ENCODE data around the gene C6orf163.

Gene C6orf163

DNA sequence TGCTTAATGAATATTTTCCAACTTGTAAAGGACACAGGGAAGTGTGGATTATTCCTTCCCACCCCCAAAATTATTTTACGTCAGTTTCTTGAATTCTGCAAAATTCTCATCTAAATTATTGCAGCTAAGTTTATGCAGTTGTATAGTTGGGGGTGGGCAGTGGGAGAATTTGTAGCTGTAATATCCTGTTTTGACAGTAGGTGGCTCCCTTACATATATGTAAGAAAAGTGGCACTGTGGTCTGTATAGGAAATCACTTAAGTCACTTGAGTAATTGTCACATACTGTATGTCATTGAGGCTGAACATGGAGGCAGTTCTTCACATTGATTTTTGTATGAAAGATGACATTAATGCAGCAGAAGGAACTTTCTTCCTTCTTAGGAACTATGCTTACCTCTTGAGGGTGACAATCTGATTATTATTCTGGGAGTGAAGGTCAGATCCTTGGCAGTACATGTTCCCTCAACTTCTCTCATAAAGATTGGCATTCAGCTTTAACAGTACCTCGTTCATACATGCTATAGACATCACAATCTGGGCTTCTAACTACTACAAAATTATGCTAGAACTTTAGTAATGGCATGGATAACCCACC is 48.5 kb downstream of the C6orf163 start:
- H3K4me1 ChIP-seq (ENCODE audit: control extremely low read depth in 1 of 4, control insufficient read depth in 4 of 4, insufficient read depth in 4 of 4, low read length in 3 of 4) = no peaks in the 10 kb centered on the region
- ChIA-PET POLR2A (no interaction called here), CTCF (interaction anchor here (0.5 to 2.0 kb wide), 15 partner anchors 9 to 1483 kb away, joined by 3 to 8 read pairs (median 3); partner anchors contain the start of gene CFAP206)
- WGBS (ENCODE audit: insufficient coverage) = 0% methylated on average over 1 of the region's 2 CpGs
- H3K27ac ChIP-seq (ENCODE audit: insufficient read depth in 1 of 2, low read depth in 1 of 2, low read length in 2 of 2, poor library complexity in 1 of 2, severe bottlenecking in 2 of 2) = no peak overlapping the region
- no peak overlapping the region for H3K4me3 ChIP-seq (ENCODE audit: control insufficient read depth in 1 of 7, extremely low read depth in 1 of 7, insufficient read depth in 4 of 7, low read depth in 2 of 7, low read length in 6 of 7)
- no peaks in the 10 kb centered on the region for H3K9me3 ChIP-seq (ENCODE audit: control extremely low read depth in 1 of 5, control insufficient read depth in 4 of 5, insufficient read depth in 2 of 5, low read depth in 1 of 5, low read length in 4 of 5)
- DNase-seq = peak; percentile 74 to 87 (median 86)
- H3K36me3 ChIP-seq (ENCODE audit: control insufficient read depth in 4 of 4, insufficient read depth in 4 of 4, low read length in 3 of 4) = no peaks in the 10 kb centered on the region
- H3K27me3 ChIP-seq (replicated peaks in 2 of 5; ENCODE audit: control insufficient read depth in 4 of 5, insufficient read depth in 5 of 5, low read length in 4 of 5) = no peaks in the 10 kb centered on the region

GRCh38 chr6:87395431-87395830 is 50.8 kb downstream of the C6orf163 start:
- H3K4me3 ChIP-seq (ENCODE audit: control insufficient read depth in 1 of 7, extremely low read depth in 1 of 7, insufficient read depth in 4 of 7, low read depth in 2 of 7, low read length in 6 of 7) = no peak overlapping the region
- DNase-seq = no peak
- no CpG with 5 or more reads among the region's 2 CpGs for WGBS (ENCODE audit: insufficient coverage)
- H3K27me3 ChIP-seq (replicated peaks in 2 of 5; ENCODE audit: control insufficient read depth in 4 of 5, insufficient read depth in 5 of 5, low read length in 4 of 5) = no peaks in the 10 kb centered on the region
- no peak overlapping the region for H3K27ac ChIP-seq (ENCODE audit: insufficient read depth in 1 of 2, low read depth in 1 of 2, low read length in 2 of 2, poor library complexity in 1 of 2, severe bottlenecking in 2 of 2)
- H3K36me3 ChIP-seq (ENCODE audit: control insufficient read depth in 4 of 4, insufficient read depth in 4 of 4, low read length in 3 of 4) = no peaks in the 10 kb centered on the region
- ChIA-PET POLR2A (no interaction called here), CTCF (no interaction called here)
- no peaks in the 10 kb centered on the region for H3K4me1 ChIP-seq (ENCODE audit: control extremely low read depth in 1 of 4, control insufficient read depth in 4 of 4, insufficient read depth in 4 of 4, low read length in 3 of 4)
- no peaks in the 10 kb centered on the region for H3K9me3 ChIP-seq (ENCODE audit: control extremely low read depth in 1 of 5, control insufficient read depth in 4 of 5, insufficient read depth in 2 of 5, low read depth in 1 of 5, low read length in 4 of 5)

DNA sequence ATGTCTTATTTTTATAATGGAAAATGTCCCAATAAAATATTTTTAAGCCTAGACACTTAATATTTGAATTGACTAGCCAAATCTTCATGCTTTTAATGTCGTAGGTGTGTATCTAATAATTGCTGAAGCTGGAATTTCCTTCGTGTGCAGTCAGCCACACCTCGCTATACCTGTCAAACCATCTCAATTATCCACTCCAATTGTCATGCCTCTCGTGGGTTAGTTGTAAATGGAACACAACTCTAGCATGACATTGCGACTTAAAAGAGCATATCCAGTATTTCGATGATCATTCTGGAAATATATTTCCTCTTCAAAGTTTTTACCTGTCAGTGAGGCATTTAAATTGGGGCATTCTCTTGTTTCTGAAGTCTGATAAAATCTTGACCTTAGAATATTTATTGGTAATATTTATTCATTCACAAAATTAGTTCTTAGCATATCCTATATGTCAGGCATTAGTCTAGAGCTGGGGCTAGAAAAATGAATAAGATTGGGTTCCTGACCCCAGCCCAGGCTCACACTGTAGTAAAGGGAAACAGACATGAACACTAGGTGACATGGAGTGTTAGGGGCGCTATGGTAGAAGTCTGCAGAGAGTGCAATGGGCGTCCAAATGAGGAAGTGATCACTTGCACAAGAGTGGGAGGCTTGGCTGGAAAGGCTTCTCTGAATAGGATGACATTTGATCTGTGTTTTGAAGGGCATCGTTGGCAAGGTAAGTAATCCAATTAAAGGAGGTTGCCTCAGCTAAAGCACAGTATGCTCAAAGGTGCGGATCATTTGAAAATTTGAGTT is 52.2 kb downstream of the C6orf163 start:
- Histone ChIP-seq H3K4me3 (ENCODE audit: control insufficient read depth in 1 of 7, extremely low read depth in 1 of 7, insufficient read depth in 4 of 7, low read depth in 2 of 7, low read length in 6 of 7) (no peak overlapping the region), H3K4me1 (ENCODE audit: control extremely low read depth in 1 of 4, control insufficient read depth in 4 of 4, insufficient read depth in 4 of 4, low read length in 3 of 4) (no peaks in the 10 kb centered on the region), H3K27me3 (replicated peaks in 2 of 5; ENCODE audit: control insufficient read depth in 4 of 5, insufficient read depth in 5 of 5, low read length in 4 of 5) (no peaks in the 10 kb centered on the region), H3K27ac (ENCODE audit: insufficient read depth in 1 of 2, low read depth in 1 of 2, low read length in 2 of 2, poor library complexity in 1 of 2, severe bottlenecking in 2 of 2) (no peak overlapping the region), H3K9me3 (ENCODE audit: control extremely low read depth in 1 of 5, control insufficient read depth in 4 of 5, insufficient read depth in 2 of 5, low read depth in 1 of 5, low read length in 4 of 5) (no peaks in the 10 kb centered on the region), H3K36me3 (ENCODE audit: control insufficient read depth in 4 of 4, insufficient read depth in 4 of 4, low read length in 3 of 4) (no peaks in the 10 kb centered on the region)
- ChIA-PET CTCF (interaction anchor here (1.5 to 2.0 kb wide), 2 partner anchors 8 to 257 kb away, joined by 6 read pairs; no protein-coding TSS in a partner anchor), POLR2A (no interaction called here)
- peak; percentile 11 to 73 (median 56) for DNase-seq
- 58% methylated on average over 5 of the region's 10 CpGs for WGBS (ENCODE audit: insufficient coverage)

- CTCF ChIA-PET = interaction anchor here (1.5 to 2.0 kb wide), 2 partner anchors 8 to 258 kb away, joined by 6 read pairs; no protein-coding TSS in a partner anchor
These were observed 53.0 kb downstream of the C6orf163 start for GRCh38 chr6:87397656-87398055.

GRCh38 chr6:87401832-87402231 is 57.2 kb downstream of the C6orf163 start:
- H3K36me3 ChIP-seq (ENCODE audit: control insufficient read depth in 4 of 4, insufficient read depth in 4 of 4, low read length in 3 of 4) = no peaks in the 10 kb centered on the region
- 100% methylated on average over 1 of the region's 3 CpGs for WGBS (ENCODE audit: insufficient coverage)
- H3K9me3 ChIP-seq (ENCODE audit: control extremely low read depth in 1 of 5, control insufficient read depth in 4 of 5, insufficient read depth in 2 of 5, low read depth in 1 of 5, low read length in 4 of 5) = no peaks in the 10 kb centered on the region
- H3K4me1 ChIP-seq (ENCODE audit: control extremely low read depth in 1 of 4, control insufficient read depth in 4 of 4, insufficient read depth in 4 of 4, low read length in 3 of 4) = no peaks in the 10 kb centered on the region
- ChIA-PET POLR2A (no interaction called here), CTCF (interaction anchor here (2.2 kb wide), 1 partner anchor 9 kb away, joined by 7 read pairs; no protein-coding TSS in a partner anchor)
- peaks cover 0 to 3% (median 0%) of the 10 kb centered on the region in 5 experiments for H3K27me3 ChIP-seq (replicated peaks in 2 of 5; ENCODE audit: control insufficient read depth in 4 of 5, insufficient read depth in 5 of 5, low read length in 4 of 5)
- DNase-seq = no peak
- no peak overlapping the region for H3K4me3 ChIP-seq (ENCODE audit: control insufficient read depth in 1 of 7, extremely low read depth in 1 of 7, insufficient read depth in 4 of 7, low read depth in 2 of 7, low read length in 6 of 7)
- H3K27ac ChIP-seq (ENCODE audit: insufficient read depth in 1 of 2, low read depth in 1 of 2, low read length in 2 of 2, poor library complexity in 1 of 2, severe bottlenecking in 2 of 2) = no peak overlapping the region

More at GRCh38 chr6:87397656-87398055, 53.0 kb downstream of the C6orf163 start:
- Histone ChIP-seq H3K9me3 (ENCODE audit: control extremely low read depth in 1 of 5, control insufficient read depth in 4 of 5, insufficient read depth in 2 of 5, low read depth in 1 of 5, low read length in 4 of 5) (no peaks in the 10 kb centered on the region), H3K27me3 (replicated peaks in 2 of 5; ENCODE audit: control insufficient read depth in 4 of 5, insufficient read depth in 5 of 5, low read length in 4 of 5) (no peaks in the 10 kb centered on the region), H3K4me1 (ENCODE audit: control extremely low read depth in 1 of 4, control insufficient read depth in 4 of 4, insufficient read depth in 4 of 4, low read length in 3 of 4) (no peaks in the 10 kb centered on the region), H3K27ac (ENCODE audit: insufficient read depth in 1 of 2, low read depth in 1 of 2, low read length in 2 of 2, poor library complexity in 1 of 2, severe bottlenecking in 2 of 2) (no peak overlapping the region), H3K36me3 (ENCODE audit: control insufficient read depth in 4 of 4, insufficient read depth in 4 of 4, low read length in 3 of 4) (no peaks in the 10 kb centered on the region), H3K4me3 (ENCODE audit: control insufficient read depth in 1 of 7, extremely low read depth in 1 of 7, insufficient read depth in 4 of 7, low read depth in 2 of 7, low read length in 6 of 7) (no peak overlapping the region)
- DNase-seq = no peak
- POLR2A ChIA-PET = no interaction called here
- 100% methylated on average over 1 of the region's 1 CpG for WGBS (ENCODE audit: insufficient coverage)

DNA sequence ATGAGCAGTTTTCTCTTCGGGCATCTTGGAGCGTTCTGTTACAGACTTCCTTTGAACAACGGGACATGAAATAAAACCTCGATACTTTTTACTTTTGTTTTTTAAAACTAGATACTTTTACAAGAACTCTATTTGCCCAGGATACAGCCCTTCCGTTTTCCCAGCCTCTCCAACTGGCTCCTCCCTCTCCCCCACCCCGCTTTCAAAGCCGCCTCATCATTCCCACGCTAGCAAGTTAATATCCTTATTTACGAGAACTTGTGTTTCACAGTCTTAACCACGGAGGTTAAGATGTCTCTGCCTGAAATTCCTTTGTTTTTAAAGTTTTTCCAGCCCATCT is 62.9 kb downstream of the C6orf163 start:
- peaks cover 3 to 15% (median 6%) of the 10 kb centered on the region in 4 experiments for H3K4me1 ChIP-seq (ENCODE audit: control extremely low read depth in 1 of 4, control insufficient read depth in 4 of 4, insufficient read depth in 4 of 4, low read length in 3 of 4)
- peak overlapping the region in 1 of 2 experiments; percentile 84 for H3K27ac ChIP-seq (ENCODE audit: insufficient read depth in 1 of 2, low read depth in 1 of 2, low read length in 2 of 2, poor library complexity in 1 of 2, severe bottlenecking in 2 of 2)
- CTCF ChIA-PET = interaction anchor here (1.6 kb wide), 1 partner anchor 14 kb away, joined by 8 read pairs; no protein-coding TSS in a partner anchor
- DNase-seq = peak in 1 of 3 donors; percentile 15
- peak overlapping the region in 6 of 7 experiments; percentile 70 to 97 (median 90) for H3K4me3 ChIP-seq (ENCODE audit: control insufficient read depth in 1 of 7, extremely low read depth in 1 of 7, insufficient read depth in 4 of 7, low read depth in 2 of 7, low read length in 6 of 7)
- 0% methylated on average over 9 of the region's 10 CpGs for WGBS (ENCODE audit: insufficient coverage)
- no peaks in the 10 kb centered on the region for H3K36me3 ChIP-seq (ENCODE audit: control insufficient read depth in 4 of 4, insufficient read depth in 4 of 4, low read length in 3 of 4)
- H3K9me3 ChIP-seq (ENCODE audit: control extremely low read depth in 1 of 5, control insufficient read depth in 4 of 5, insufficient read depth in 2 of 5, low read depth in 1 of 5, low read length in 4 of 5) = no peaks in the 10 kb centered on the region
- POLR2A ChIA-PET = no interaction called here
- H3K27me3 ChIP-seq (replicated peaks in 2 of 5; ENCODE audit: control insufficient read depth in 4 of 5, insufficient read depth in 5 of 5, low read length in 4 of 5) = peaks cover 0 to 3% (median 0%) of the 10 kb centered on the region in 5 experiments
